K562 (cell line): Measurements from ENCODE around the gene KRTAP4-8. TPM values are rescaled to one million over a fixed set of nuclear protein-coding genes. Genes with fewer than 3 reads are reported as not detected.
"Not testable (repeated sequence)": the region's sequence is repeated elsewhere in the genome, so short reads cannot be mapped to it uniquely, and the experiment has no call there.

Source experiments
- ATAC-seq: fragments of 200-7000 bp; cut with Tn5 transposase; 3 replicates; pipeline ENCODE4 v1.9.1; 2020; ENCODE audit warnings: moderate library complexity
- BruUV-seq: library from RNA; stranded (reverse); fragments of 400-500 nt; replicated peaks from 2 replicates; lab custom pipeline; 2021; lab: Mats Ljungman, UMichigan
- CTCF ChIA-PET: fragments of 300-600 bp; formaldehyde crosslinking; extraction: SDS; loops from one replicate; lab custom pipeline; 2021; ENCODE audit warnings: low intra/inter-chr PET ratio; lab: Yijun Ruan, JAX
- POLR2A ChIA-PET: fragments of 300-600, 350-650 bp; sonication (Branson Sonifier 250); formaldehyde crosslinking; extraction: SDS; loops from one replicate; lab custom pipeline; 2021; ENCODE audit warnings: antibody characterized with exemption, inconsistent platforms; lab: Yijun Ruan, JAX
- DNase-seq, 4 experiments: peaks; one replicate each; pipeline versions ENCODE4 v3.0.0 to v3.0.0-alpha.2; 2011 to 2018; ENCODE audit warnings: low spot score in 3 of 4, mixed read lengths in 3 of 4; ENCODE audit errors: extremely low read depth in 1 of 4
- FAIRE-seq: peaks from 2 replicates; lab custom pipeline; 2011; peaks lifted over from hg19 to GRCh38; lab: Jason Lieb, UNC
- H2AFZ ChIP-seq: 2 replicates; pipeline ENCODE4 v1.6.0; 2011; ENCODE audit warnings: low read depth, low read length, control low read depth, inconsistent platforms
- H3K27ac ChIP-seq: fragments of 200-600 bp; 3 replicates; pipeline ENCODE4 v1.8.0; 2011; ENCODE audit warnings: low read depth, mild to moderate bottlenecking, control low read depth, inconsistent platforms, low read length, moderate library complexity, mixed read lengths; ENCODE audit errors: extremely low read depth
- H3K27me3 ChIP-seq, 2 experiments: fragments of 300-600 bp in 1 of 2; 2 replicates in 1 of 2; 3 replicates in 1 of 2; pipeline versions ENCODE4 v1.6.0 to v1.8.0; 2011; ENCODE audit warnings: inconsistent platforms in 2 of 2, low read length in 2 of 2, mild to moderate bottlenecking in 1 of 2, mixed read lengths in 1 of 2, moderate library complexity in 1 of 2; ENCODE audit not compliant: control insufficient read depth in 2 of 2, insufficient read depth in 2 of 2
- H3K36me3 ChIP-seq: fragments of 300-600 bp; 3 replicates; pipeline ENCODE4 v1.8.0; 2011; ENCODE audit warnings: mild to moderate bottlenecking, low read length, inconsistent platforms; ENCODE audit not compliant: control insufficient read depth, insufficient read depth
- H3K4me1 ChIP-seq, 2 experiments: fragments of 200-600 bp in 1 of 2; replicated peaks in 1 of 2; 2 replicates in 1 of 2; 3 replicates in 1 of 2; pipeline versions ENCODE4 v1.5.1 to v1.8.0; 2011; ENCODE audit warnings: inconsistent platforms in 2 of 2, low read length in 2 of 2, mild to moderate bottlenecking in 1 of 2, mixed read lengths in 1 of 2, moderate library complexity in 1 of 2; ENCODE audit not compliant: control insufficient read depth in 2 of 2, insufficient read depth in 2 of 2
- H3K4me2 ChIP-seq: 2 replicates; pipeline ENCODE4 v1.6.1; 2011; ENCODE audit warnings: low read length, control low read depth, inconsistent platforms, mixed read lengths; ENCODE audit not compliant: insufficient read depth
- H3K4me3 ChIP-seq: fragments of 200-600 bp; sonication (generic), shearing (Covaris generic); 2 replicates; pipeline ENCODE4 v1.5.1; 2016; ENCODE audit warnings: control low read depth, inconsistent platforms
- H3K79me2 ChIP-seq: fragments of 200-600 bp; 3 replicates; pipeline ENCODE4 v1.8.0; 2011; ENCODE audit warnings: low read length, inconsistent platforms; ENCODE audit not compliant: control insufficient read depth, insufficient read depth
- H3K9ac ChIP-seq, 2 experiments: 2 replicates each; pipeline versions ENCODE4 v1.6.0 to v1.6.1; 2011; ENCODE audit warnings: low read depth in 2 of 2, low read length in 2 of 2, control low read depth in 1 of 2, inconsistent platforms in 1 of 2, mild to moderate bottlenecking in 1 of 2, mixed read lengths in 1 of 2; ENCODE audit not compliant: insufficient read depth in 1 of 2
- H3K9me1 ChIP-seq: one replicate; pipeline ENCODE4 v1.6.0; 2011; ENCODE audit warnings: inconsistent platforms, mild to moderate bottlenecking, low read length, moderate library complexity; ENCODE audit not compliant: control insufficient read depth, insufficient read depth
- H3K9me3 ChIP-seq: replicated peaks from 2 replicates; pipeline ENCODE4 v1.5.1; 2011; ENCODE audit warnings: low read depth, low read length, inconsistent platforms; ENCODE audit not compliant: control insufficient read depth, insufficient read depth
- H4K20me1 ChIP-seq: replicated peaks from 2 replicates; pipeline ENCODE4 v1.6.1; 2011; ENCODE audit warnings: low read length, inconsistent platforms, mixed read lengths; ENCODE audit not compliant: control insufficient read depth, insufficient read depth
- ARHGAP35 ChIP-seq: fragments of 450-650 bp; IDR thresholded peaks from 2 replicates; pipeline ENCODE4 v1.6.1; 2018; ENCODE audit not compliant: partially characterized antibody
- NUFIP1 ChIP-seq: fragments of 450-650 bp; IDR thresholded peaks from 2 replicates; pipeline ENCODE4 v1.6.1; 2018; ENCODE audit not compliant: partially characterized antibody
- WGBS: fragments of 100-300 bp; shearing (Covaris generic); methylation state at CpG from one replicate; pipeline ENCODE4 v1.1.6; 2016; ENCODE audit warnings: low coverage, mixed read lengths; ENCODE audit not compliant: insufficient coverage; ENCODE audit errors: missing lambda C conversion rate; 5-methylcytosine and 5-hydroxymethylcytosine counted together
- in situ Hi-C: fragments of 300-500 bp; cut with MboI; formaldehyde crosslinking; loops from 4 replicates; pipeline ENCODE4 v1.15.0; 2018; ENCODE audit warnings: inconsistent platforms, mixed read lengths
- intact Hi-C: fragments of 100-400 bp; cut with micrococcal nuclease; formaldehyde crosslinking; loops from 2 replicates; pipeline ENCODE4 v1.14.2; 2022
- polyA plus RNA-seq, 8 experiments: library from polyadenylated mRNA; depleted of rRNA in 4 of 8; stranded (reverse) in 5 of 8; unstranded in 3 of 8; fragments of >200 nt; fragmentation: Nextera tagmentation in 2 of 8; fragmentation: Illumina TruSeq in 1 of 8; extraction: Ambion mirVana in 2 of 8; extraction: Trizol in 1 of 8; gene quantifications; 2 replicates each; pipeline versions ENCODE4 v1.2.1 to v1.2.3, GENCODE V29; 2011 to 2014; ENCODE audit warnings: inconsistent platforms in 1 of 8, missing spikeins in 1 of 8
- total RNA-seq, 7 experiments: library from RNA; depleted of rRNA in 6 of 7; stranded (reverse); fragments of >200 nt in 6 of 7; fragmentation: Illumina TruSeq in 2 of 7; extraction: Trizol in 2 of 7; gene quantifications; 2 replicates each; pipeline versions ENCODE4 v1.2.1 to v1.2.3, GENCODE V29; 2011 to 2021; ENCODE audit warnings: low replicate concordance in 1 of 7

The KRTAP4-8 gene
- total and polyA plus RNA-seq, 9 of the 15 experiments (the other 6 are each of a cell fraction or from before 2014, with no cell fraction given): not detected

- TF ChIP-seq NUFIP1 (no peak), ARHGAP35 (no peak)
Measured at GRCh38 chr17:41096055-41096454, 1.9 kb downstream of the KRTAP4-8 start (continued).

GRCh38 chr17:41088760-41089352, 9.1 kb downstream of the KRTAP4-8 start:
- H3K4me1 ChIP-seq, H3K27ac ChIP-seq, H3K9ac ChIP-seq, BruUV-seq, ATAC-seq, H3K9me1 ChIP-seq, DNase-seq, H4K20me1 ChIP-seq, CTCF ChIA-PET, H3K4me2 ChIP-seq, H3K27me3 ChIP-seq, FAIRE-seq, intact Hi-C loops, H3K79me2 ChIP-seq, POLR2A ChIA-PET, H3K9me3 ChIP-seq, H2AFZ ChIP-seq, H3K36me3 ChIP-seq, H3K4me3 ChIP-seq, in situ Hi-C loops: not testable (repeated sequence)
- WGBS: 0% methylated on average over 4 of the region's 4 CpGs

GRCh38 chr17:41084100-41084856, 13.7 kb downstream of the KRTAP4-8 start, which contains the start of gene KRTAP4-7:
Gene KRTAP4-7, plus strand, starts transcription at chr17:41084150. Its CDS starts 57 bp downstream, at chr17:41084207.
- FAIRE-seq, intact Hi-C loops, H3K9me3 ChIP-seq, H3K79me2 ChIP-seq, H3K9ac ChIP-seq, H4K20me1 ChIP-seq, POLR2A ChIA-PET, CTCF ChIA-PET, BruUV-seq, H3K4me1 ChIP-seq, in situ Hi-C loops, H3K36me3 ChIP-seq, H3K4me3 ChIP-seq, H2AFZ ChIP-seq, H3K27ac ChIP-seq, H3K27me3 ChIP-seq, DNase-seq, H3K9me1 ChIP-seq, ATAC-seq, H3K4me2 ChIP-seq: not testable (repeated sequence)
- WGBS: 3% methylated on average over 9 of the region's 14 CpGs

DNA sequence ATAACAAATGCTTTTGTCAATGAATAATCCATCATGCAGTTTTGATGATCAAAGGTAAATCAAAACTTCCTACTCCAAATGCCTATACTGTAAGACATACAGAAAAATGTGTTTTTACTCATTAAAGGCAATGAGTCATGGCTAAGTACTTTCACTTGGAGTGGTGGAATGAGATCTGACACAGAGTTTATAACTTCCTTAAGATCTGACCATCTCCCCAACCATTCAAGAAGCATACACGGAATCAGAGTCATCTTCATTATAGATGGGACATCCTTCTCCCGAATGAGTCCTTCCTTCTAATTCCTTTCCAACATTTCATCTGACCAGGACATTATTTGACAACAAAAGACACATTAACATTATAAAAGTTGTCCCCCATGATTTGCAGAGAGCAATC, 14.5 kb downstream of the KRTAP4-8 start:
- in situ Hi-C loops, H3K27me3 ChIP-seq, H3K9me3 ChIP-seq, ATAC-seq, H2AFZ ChIP-seq, BruUV-seq, DNase-seq, H3K9ac ChIP-seq, H3K36me3 ChIP-seq, H3K9me1 ChIP-seq, H3K79me2 ChIP-seq, H3K27ac ChIP-seq, intact Hi-C loops, FAIRE-seq, H3K4me1 ChIP-seq, CTCF ChIA-PET, POLR2A ChIA-PET, H3K4me2 ChIP-seq, H3K4me3 ChIP-seq, H4K20me1 ChIP-seq: not testable (repeated sequence)
- 0% methylated on average over 2 of the region's 2 CpGs for WGBS
